ENCODE results near the gene DIPK1C.

Gene DIPK1C

DNA sequence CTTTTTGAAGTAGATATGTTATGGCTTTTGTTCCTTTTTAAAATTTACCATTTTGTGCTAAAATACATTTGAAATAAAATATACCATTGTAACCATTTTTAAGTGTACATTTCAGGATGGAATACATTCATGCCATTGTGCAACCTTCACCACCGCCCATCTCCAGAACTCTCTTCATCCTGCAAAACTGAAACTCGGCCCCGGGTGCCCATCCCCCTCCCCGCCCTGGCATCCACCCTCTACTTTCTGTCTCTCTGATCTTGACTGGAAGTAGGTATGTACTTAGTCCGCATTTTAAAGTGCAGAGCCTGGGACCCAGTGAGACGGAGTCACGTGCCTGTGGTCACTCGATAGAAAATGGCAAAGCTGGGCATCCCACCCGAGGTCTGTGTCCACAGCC, 45.6 kb downstream of the DIPK1C start:
- H3K27ac ChIP-seq (ENCODE audit: low read depth in 2 of 2, low read length in 2 of 2) = no peak overlapping the region
- H3K9me3 ChIP-seq (ENCODE audit: control insufficient read depth in 2 of 2, low read length in 2 of 2) = no peaks in the 10 kb centered on the region
- H3K27me3 ChIP-seq (ENCODE audit: control insufficient read depth in 2 of 2, insufficient read depth in 2 of 2, low read length in 2 of 2) = no peaks in the 10 kb centered on the region
- H3K4me1 ChIP-seq (ENCODE audit: control insufficient read depth in 2 of 2, insufficient read depth in 2 of 2, low read length in 2 of 2) = no peaks in the 10 kb centered on the region
- H3K9ac ChIP-seq (ENCODE audit: low read depth in 1 of 2, low read length in 2 of 2) = no peak overlapping the region
- H3K36me3 ChIP-seq (ENCODE audit: control insufficient read depth in 2 of 2, insufficient read depth in 2 of 2, low read length in 2 of 2) = no peaks in the 10 kb centered on the region
- H3K4me3 ChIP-seq (ENCODE audit: low read length in 2 of 2) = no peak overlapping the region

DNA sequence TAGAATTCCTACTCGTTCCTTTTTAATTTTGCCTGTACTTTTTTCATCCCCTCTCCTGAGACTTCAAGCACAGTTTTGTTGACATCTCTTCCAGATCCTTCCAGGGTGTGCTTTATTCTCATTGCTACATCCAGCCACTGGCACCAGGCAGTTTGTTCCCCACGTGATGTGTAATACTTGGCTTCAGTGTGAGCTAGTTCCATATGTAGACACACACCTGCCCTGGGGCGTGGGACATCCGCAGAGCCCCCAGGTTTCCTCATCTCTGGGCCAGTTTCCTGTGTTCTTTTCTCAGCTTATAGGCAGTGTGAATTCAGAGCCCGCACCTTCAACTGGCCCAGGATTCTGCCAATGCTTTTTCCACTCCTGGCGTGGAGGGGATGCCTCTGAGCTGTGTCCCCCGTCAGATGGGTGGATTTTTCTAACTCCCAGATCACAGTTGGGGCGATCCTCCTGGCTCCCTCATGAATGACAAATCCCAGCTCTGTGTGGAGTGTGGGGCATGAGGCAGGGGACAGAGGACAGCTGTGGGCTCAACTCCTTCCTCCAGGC, 46.6 kb downstream of the DIPK1C start:
- Histone ChIP-seq H3K9me3 (ENCODE audit: control insufficient read depth in 2 of 2, low read length in 2 of 2) (no peaks in the 10 kb centered on the region), H3K27ac (ENCODE audit: low read depth in 2 of 2, low read length in 2 of 2) (no peak overlapping the region), H3K36me3 (ENCODE audit: control insufficient read depth in 2 of 2, insufficient read depth in 2 of 2, low read length in 2 of 2) (no peaks in the 10 kb centered on the region), H3K27me3 (ENCODE audit: control insufficient read depth in 2 of 2, insufficient read depth in 2 of 2, low read length in 2 of 2) (no peaks in the 10 kb centered on the region), H3K4me3 (ENCODE audit: low read length in 2 of 2) (no peak overlapping the region), H3K9ac (ENCODE audit: low read depth in 1 of 2, low read length in 2 of 2) (no peak overlapping the region), H3K4me1 (ENCODE audit: control insufficient read depth in 2 of 2, insufficient read depth in 2 of 2, low read length in 2 of 2) (no peaks in the 10 kb centered on the region)

DNA sequence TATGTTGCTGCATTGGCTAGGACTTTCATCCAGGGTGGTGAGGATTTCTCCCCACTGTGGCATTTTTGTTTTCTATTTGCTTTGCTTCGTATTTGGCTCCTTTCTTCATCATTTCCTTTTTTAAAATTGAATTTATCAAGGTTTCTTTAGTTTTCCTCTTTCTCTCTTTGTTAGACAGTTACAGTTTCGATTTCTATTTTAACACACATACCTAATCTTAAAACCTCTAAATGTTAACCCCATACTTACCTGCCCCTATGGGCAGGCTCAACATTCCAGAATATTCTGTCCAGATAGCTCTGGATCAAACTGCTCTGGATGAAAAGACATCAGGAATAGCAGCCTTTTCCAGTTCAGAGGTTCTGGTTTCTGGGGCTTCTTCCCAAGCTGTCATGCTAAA, 49.2 kb downstream of the DIPK1C start:
- Histone ChIP-seq H3K9me3 (ENCODE audit: control insufficient read depth in 2 of 2, low read length in 2 of 2) (no peaks in the 10 kb centered on the region), H3K27ac (ENCODE audit: low read depth in 2 of 2, low read length in 2 of 2) (no peak overlapping the region), H3K9ac (ENCODE audit: low read depth in 1 of 2, low read length in 2 of 2) (no peak overlapping the region), H3K4me1 (ENCODE audit: control insufficient read depth in 2 of 2, insufficient read depth in 2 of 2, low read length in 2 of 2) (no peaks in the 10 kb centered on the region), H3K27me3 (ENCODE audit: control insufficient read depth in 2 of 2, insufficient read depth in 2 of 2, low read length in 2 of 2) (no peaks in the 10 kb centered on the region), H3K4me3 (ENCODE audit: low read length in 2 of 2) (no peak overlapping the region), H3K36me3 (ENCODE audit: control insufficient read depth in 2 of 2, insufficient read depth in 2 of 2, low read length in 2 of 2) (no peaks in the 10 kb centered on the region)

DNA sequence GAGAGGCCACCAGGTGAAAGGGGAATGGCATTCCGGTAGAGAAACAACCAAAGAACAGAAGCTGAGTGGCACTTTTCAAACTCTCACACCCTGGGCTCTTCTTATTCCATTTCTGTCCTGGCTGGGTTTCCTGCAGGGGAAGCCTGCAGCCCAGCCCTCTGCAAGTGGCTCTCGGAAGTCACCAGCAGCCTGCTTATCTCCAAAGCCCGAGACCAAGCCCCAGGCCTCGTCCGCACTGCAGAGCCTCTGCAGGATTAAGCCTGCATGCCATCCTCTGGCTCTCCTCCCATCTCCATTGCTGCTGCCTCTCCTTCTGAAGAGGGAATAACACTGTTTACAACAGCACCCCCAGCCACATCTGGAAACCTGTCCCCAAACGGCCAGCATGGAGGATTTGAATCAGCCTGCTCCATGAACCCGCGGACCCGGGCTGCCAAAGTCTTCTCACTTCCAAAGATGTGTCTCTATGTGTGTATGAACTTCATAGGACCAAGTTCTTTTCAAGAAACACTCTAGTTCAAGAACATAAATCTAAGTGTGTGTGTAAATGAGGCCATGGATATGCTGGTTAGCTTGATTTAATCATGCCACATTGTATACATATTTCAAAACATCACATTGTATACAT, 54.2 kb downstream of the DIPK1C start:
- Histone ChIP-seq H3K36me3 (ENCODE audit: control insufficient read depth in 2 of 2, insufficient read depth in 2 of 2, low read length in 2 of 2) (no peaks in the 10 kb centered on the region), H3K9ac (ENCODE audit: low read depth in 1 of 2, low read length in 2 of 2) (no peak overlapping the region), H3K4me1 (ENCODE audit: control insufficient read depth in 2 of 2, insufficient read depth in 2 of 2, low read length in 2 of 2) (no peaks in the 10 kb centered on the region), H3K9me3 (ENCODE audit: control insufficient read depth in 2 of 2, low read length in 2 of 2) (no peaks in the 10 kb centered on the region), H3K27me3 (ENCODE audit: control insufficient read depth in 2 of 2, insufficient read depth in 2 of 2, low read length in 2 of 2) (no peaks in the 10 kb centered on the region), H3K4me3 (ENCODE audit: low read length in 2 of 2) (no peak overlapping the region), H3K27ac (ENCODE audit: low read depth in 2 of 2, low read length in 2 of 2) (no peak overlapping the region)

DNA sequence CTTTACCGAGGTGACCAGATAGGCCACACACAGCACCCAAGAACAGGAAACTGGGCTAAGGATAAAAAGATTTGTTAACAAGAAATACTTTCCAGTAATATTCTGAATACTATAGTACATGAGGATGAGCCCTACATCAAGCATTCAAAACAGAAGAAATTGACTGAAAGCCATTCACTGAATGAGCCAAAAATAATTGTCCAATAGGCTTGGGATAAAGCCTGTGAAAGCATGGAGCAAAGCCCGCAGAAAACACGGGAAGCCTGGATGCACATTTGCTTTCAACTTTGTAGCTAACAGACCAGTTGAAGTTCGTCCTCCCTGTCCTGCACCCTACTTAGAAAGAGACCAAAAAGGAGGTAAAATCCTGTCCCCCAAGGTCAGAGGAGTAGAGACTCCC, 56.3 kb downstream of the DIPK1C start:
- H3K4me3 ChIP-seq (ENCODE audit: low read length in 2 of 2) = no peak overlapping the region
- H3K9ac ChIP-seq (ENCODE audit: low read depth in 1 of 2, low read length in 2 of 2) = no peak overlapping the region
- H3K27me3 ChIP-seq (ENCODE audit: control insufficient read depth in 2 of 2, insufficient read depth in 2 of 2, low read length in 2 of 2) = peaks cover 0 to 2% of the 10 kb centered on the region in 2 donors
- H3K4me1 ChIP-seq (ENCODE audit: control insufficient read depth in 2 of 2, insufficient read depth in 2 of 2, low read length in 2 of 2) = no peaks in the 10 kb centered on the region
- H3K36me3 ChIP-seq (ENCODE audit: control insufficient read depth in 2 of 2, insufficient read depth in 2 of 2, low read length in 2 of 2) = no peaks in the 10 kb centered on the region
- H3K27ac ChIP-seq (ENCODE audit: low read depth in 2 of 2, low read length in 2 of 2) = no peak overlapping the region
- H3K9me3 ChIP-seq (ENCODE audit: control insufficient read depth in 2 of 2, low read length in 2 of 2) = no peaks in the 10 kb centered on the region

DNA sequence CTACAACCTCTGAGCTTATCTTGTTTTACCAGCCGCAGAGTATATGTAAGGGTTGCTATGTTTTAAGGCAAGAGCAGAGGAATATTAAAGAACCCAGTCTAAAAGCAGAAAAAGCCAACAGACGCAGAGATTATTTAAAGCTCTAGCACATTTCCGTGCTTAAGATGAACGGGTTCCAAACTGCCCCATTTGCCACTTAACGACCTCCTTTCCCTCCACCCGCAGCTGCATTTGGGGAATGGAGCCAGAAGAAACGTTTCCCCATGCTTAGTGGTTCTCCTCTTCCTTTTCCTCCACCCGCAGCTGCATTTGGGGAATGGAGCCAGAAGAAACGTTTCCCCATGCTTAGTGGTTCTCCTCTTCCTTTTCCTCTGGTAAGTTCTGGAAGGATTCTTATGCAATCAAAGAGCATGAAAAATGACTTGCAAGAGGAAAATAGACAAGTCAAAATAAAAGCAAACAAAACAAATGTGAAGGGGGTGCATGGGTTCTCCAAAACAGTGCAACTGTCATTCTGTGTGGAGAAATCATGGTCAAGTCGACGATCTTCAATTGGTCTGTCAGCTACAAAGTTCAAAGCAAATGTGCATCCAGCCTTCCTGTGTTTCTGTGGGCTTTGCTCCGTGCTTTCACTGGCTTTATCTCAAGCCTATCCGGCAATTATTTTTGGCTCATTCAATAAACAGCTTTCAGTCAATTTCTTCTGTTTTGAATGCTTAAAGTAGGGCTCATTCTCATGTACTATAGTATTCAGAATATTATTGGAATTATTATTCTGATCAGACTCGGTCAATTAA, 57.8 kb downstream of the DIPK1C start:
- Histone ChIP-seq H3K27me3 (ENCODE audit: control insufficient read depth in 2 of 2, insufficient read depth in 2 of 2, low read length in 2 of 2) (peaks cover 0 to 2% of the 10 kb centered on the region in 2 donors), H3K9ac (ENCODE audit: low read depth in 1 of 2, low read length in 2 of 2) (no peak overlapping the region), H3K9me3 (ENCODE audit: control insufficient read depth in 2 of 2, low read length in 2 of 2) (no peaks in the 10 kb centered on the region), H3K4me1 (ENCODE audit: control insufficient read depth in 2 of 2, insufficient read depth in 2 of 2, low read length in 2 of 2) (no peaks in the 10 kb centered on the region), H3K36me3 (ENCODE audit: control insufficient read depth in 2 of 2, insufficient read depth in 2 of 2, low read length in 2 of 2) (no peaks in the 10 kb centered on the region), H3K27ac (ENCODE audit: low read depth in 2 of 2, low read length in 2 of 2) (no peak overlapping the region), H3K4me3 (ENCODE audit: low read length in 2 of 2) (no peak overlapping the region)

DNA sequence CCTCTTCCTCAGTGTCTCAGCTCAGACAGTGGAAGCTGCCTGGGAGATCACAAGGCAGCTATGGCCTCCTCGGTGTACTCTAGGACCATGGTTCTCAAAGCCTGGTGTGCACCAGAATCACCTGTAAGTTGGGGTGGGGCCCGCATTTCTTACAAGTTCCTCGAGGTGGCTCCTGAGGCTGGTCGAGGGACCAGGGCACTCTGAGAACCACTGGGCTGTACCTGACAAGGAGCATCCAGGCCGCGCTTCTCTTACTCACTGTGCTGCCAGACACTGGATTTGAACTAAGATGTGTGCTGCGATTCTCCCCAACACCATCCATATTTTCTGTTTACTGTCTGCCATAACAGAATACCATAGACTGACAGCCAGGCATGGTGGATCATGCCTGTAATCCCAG, 59.5 kb downstream of the DIPK1C start:
- peaks cover 0 to 2% of the 10 kb centered on the region in 2 donors for H3K27me3 ChIP-seq (ENCODE audit: control insufficient read depth in 2 of 2, insufficient read depth in 2 of 2, low read length in 2 of 2)
- no peaks in the 10 kb centered on the region for H3K36me3 ChIP-seq (ENCODE audit: control insufficient read depth in 2 of 2, insufficient read depth in 2 of 2, low read length in 2 of 2)
- no peaks in the 10 kb centered on the region for H3K4me1 ChIP-seq (ENCODE audit: control insufficient read depth in 2 of 2, insufficient read depth in 2 of 2, low read length in 2 of 2)
- no peak overlapping the region for H3K9ac ChIP-seq (ENCODE audit: low read depth in 1 of 2, low read length in 2 of 2)
- H3K9me3 ChIP-seq (ENCODE audit: control insufficient read depth in 2 of 2, low read length in 2 of 2) = no peaks in the 10 kb centered on the region
- no peak overlapping the region for H3K4me3 ChIP-seq (ENCODE audit: low read length in 2 of 2)
- H3K27ac ChIP-seq (ENCODE audit: low read depth in 2 of 2, low read length in 2 of 2) = no peak overlapping the region

DNA sequence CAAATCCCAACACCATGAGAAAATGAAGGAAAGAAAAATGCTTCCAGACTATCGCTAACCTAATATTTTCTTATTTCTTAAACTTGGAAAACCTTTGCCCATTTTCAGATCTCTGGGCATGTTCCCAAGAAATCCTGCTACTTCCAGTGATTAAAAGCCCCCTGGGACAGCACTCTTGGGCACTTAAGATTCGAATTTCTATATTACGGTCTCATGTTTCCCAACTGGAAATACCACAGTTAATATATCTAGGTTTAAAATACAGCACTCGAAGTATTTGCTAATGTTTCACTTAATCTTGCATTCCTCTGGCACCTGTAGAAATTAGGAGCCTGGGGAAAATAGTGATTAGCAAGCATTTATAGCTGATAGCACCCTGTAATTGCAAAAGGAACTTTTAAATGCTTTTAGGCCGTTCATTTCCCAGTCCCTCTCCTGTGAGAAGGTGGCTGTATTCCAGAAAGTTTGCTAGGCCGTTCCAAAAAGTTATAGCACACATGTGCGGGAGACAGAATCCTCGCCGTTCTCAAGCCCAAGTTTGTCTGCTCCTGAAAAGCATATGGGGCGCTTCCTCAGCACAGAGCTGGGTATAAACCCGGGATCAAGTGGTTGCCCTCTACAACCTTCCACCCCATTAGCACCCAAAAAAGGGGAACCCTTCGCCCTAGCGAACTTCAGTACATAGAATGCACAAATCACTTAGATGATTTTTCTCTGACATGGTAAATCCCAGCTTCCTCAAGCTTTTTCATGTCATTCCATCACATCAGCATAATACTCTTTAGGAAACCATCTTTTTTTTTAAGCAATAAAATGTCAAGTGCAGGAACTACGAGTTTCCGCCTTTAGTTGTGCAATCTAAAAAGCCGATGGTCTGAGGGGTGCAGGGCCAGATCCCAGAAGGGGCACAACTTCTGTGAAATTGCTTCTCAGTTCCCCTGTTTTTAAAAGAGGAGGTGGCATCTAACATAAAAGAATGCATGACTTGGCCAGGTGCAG, 60.6 kb downstream of the DIPK1C start:
- H3K27me3 ChIP-seq (ENCODE audit: control insufficient read depth in 2 of 2, insufficient read depth in 2 of 2, low read length in 2 of 2) = peaks cover 0 to 2% of the 10 kb centered on the region in 2 donors
- H3K4me1 ChIP-seq (ENCODE audit: control insufficient read depth in 2 of 2, insufficient read depth in 2 of 2, low read length in 2 of 2) = no peaks in the 10 kb centered on the region
- no peak overlapping the region for H3K9ac ChIP-seq (ENCODE audit: low read depth in 1 of 2, low read length in 2 of 2)
- no peaks in the 10 kb centered on the region for H3K9me3 ChIP-seq (ENCODE audit: control insufficient read depth in 2 of 2, low read length in 2 of 2)
- H3K4me3 ChIP-seq (ENCODE audit: low read length in 2 of 2) = no peak overlapping the region
- H3K27ac ChIP-seq (ENCODE audit: low read depth in 2 of 2, low read length in 2 of 2) = no peak overlapping the region
- no peaks in the 10 kb centered on the region for H3K36me3 ChIP-seq (ENCODE audit: control insufficient read depth in 2 of 2, insufficient read depth in 2 of 2, low read length in 2 of 2)

DNA sequence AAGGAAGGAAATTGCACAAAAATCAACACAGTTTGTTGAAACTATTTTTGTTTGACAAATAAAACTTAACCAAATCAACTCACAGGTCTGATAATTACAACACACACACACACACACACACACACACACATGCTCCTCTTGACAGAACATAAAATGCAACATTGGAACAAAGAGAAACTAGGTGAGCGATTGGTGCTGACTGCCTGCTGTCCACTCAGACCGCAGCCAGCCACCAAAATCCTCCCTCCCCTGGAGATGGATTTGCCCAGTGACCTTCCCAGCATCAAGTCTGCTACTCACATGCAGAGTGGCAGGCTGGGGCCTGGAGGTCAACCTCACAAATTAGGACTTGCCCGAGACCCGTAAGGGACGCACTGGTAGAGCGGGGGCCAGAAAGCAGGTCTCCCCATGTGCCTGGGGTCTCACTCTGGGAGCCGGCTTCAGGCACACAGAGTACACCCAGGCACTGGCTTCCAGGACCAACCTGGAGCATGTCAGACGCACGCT, 61.4 kb downstream of the DIPK1C start:
- Histone ChIP-seq H3K27me3 (ENCODE audit: control insufficient read depth in 2 of 2, insufficient read depth in 2 of 2, low read length in 2 of 2) (peaks cover 0 to 2% of the 10 kb centered on the region in 2 donors), H3K9ac (ENCODE audit: low read depth in 1 of 2, low read length in 2 of 2) (no peak overlapping the region), H3K4me1 (ENCODE audit: control insufficient read depth in 2 of 2, insufficient read depth in 2 of 2, low read length in 2 of 2) (no peaks in the 10 kb centered on the region), H3K4me3 (ENCODE audit: low read length in 2 of 2) (no peak overlapping the region), H3K9me3 (ENCODE audit: control insufficient read depth in 2 of 2, low read length in 2 of 2) (no peaks in the 10 kb centered on the region), H3K36me3 (ENCODE audit: control insufficient read depth in 2 of 2, insufficient read depth in 2 of 2, low read length in 2 of 2) (no peaks in the 10 kb centered on the region), H3K27ac (ENCODE audit: low read depth in 2 of 2, low read length in 2 of 2) (no peak overlapping the region)
